GM19239 (cell line): ENCODE data around the gene MAGEB3.
"Not testable (repeated sequence)": the region's sequence is repeated elsewhere in the genome, so short reads cannot be mapped to it uniquely, and the experiment has no call there.

ENCODE experiments used
- DNase-seq: peaks from one replicate; pipeline ENCODE4 v3.0.0; 2011; ENCODE audit warnings: low spot score; ENCODE audit not compliant: insufficient read length
- FAIRE-seq: peaks from 2 replicates; lab custom pipeline; 2011; peaks lifted over from hg19 to GRCh38; lab: Jason Lieb, UNC

Gene MAGEB3, protein sequence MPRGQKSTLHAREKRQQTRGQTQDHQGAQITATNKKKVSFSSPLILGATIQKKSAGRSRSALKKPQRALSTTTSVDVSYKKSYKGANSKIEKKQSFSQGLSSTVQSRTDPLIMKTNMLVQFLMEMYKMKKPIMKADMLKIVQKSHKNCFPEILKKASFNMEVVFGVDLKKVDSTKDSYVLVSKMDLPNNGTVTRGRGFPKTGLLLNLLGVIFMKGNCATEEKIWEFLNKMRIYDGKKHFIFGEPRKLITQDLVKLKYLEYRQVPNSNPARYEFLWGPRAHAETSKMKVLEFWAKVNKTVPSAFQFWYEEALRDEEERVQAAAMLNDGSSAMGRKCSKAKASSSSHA

GRCh38 chrX:30230395-30230794 lies at the start of gene MAGEB3:
MAGEB3 (plus strand) TSS chrX:30230657; CDS start chrX:30235925, 5,268 bp downstream.
- FAIRE-seq: no peak
- no peak for DNase-seq

DNA sequence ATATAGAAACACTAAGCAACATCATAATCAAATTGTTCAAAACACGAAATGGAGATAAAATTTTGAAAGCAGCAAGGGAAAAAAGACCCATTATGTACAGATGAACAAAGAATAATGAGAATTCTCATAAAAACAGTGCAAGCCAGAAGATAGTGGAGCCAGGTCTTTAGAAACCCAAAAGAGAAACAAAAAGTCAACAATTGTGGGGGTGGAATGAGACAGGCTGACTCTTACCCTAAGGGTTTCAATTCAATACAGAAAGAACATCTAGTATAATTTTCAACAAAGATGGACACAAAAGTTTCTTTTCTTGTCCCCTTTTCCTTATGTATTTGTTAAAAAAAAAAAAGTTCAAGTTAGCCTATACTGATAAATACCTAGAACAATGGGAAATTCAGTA lies 49.1 kb upstream of the MAGEB3 start:
- FAIRE-seq: no peak
- DNase-seq: no peak

GRCh38 chrX:30183554-30183953 lies 46.9 kb upstream of the MAGEB3 start:
- FAIRE-seq: no peak
- DNase-seq: no peak

DNA sequence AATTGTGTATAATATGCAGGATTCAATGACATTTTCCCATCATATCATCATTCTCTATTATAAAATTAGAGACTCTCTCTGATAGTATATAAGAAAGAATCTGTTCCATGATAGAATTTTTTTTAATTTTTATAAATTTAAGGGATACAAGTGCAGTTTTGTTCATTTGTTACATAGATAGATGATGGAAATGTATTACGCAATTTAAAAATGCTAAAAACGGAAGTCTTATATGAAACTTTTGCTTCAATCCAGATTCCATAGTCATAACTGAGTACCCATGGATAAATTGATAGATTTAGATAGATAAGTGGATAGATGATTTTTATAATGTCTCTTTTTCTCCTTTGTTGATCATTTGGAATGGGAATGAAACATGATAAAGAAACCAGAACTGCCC lies 40.0 kb upstream of the MAGEB3 start:
- DNase-seq (no peak), FAIRE-seq (no peak)

GRCh38 chrX:30193910-30194309 lies 36.5 kb upstream of the MAGEB3 start:
- not testable (repeated sequence) for DNase-seq, FAIRE-seq

DNA sequence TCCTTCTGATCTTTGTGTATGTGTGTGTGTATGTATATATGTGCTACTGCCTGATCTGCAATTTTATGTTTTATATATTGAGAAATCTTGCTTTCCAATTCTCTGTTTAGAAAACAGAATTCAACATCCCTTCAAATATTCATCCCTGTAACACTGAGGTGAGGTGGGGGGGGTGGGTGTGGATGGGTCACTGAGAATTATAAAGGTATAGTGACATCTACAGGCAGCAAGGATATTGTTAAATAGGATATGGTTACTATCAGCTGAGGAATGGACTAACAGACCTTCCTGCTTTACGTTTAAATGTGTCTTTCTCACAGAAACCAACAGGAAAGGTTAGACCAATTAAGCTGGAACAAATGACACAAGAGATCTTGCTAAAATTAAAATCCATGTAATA lies 34.1 kb upstream of the MAGEB3 start:
- peak; percentile 80 for FAIRE-seq
- DNase-seq: no peak

DNA sequence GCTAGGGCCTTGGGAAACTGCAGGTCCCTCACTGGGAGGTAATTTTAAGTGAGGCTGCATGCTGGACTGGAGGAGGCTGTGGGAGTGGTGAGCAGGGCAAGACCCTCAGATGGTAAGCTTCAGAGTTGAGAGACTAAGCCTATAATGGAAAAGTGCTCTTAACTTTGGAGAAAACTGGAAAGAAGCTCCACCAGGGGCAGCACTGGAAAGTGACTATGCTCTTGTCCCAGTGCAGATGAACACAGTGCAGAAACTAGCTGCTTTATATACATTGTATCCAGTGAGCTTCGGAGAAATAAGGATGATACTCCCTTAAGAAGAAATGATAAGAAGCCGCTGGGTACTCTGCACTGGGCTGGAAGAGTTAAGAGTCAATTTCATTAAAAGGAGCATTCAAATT lies 18.3 kb upstream of the MAGEB3 start:
- DNase-seq (no peak), FAIRE-seq (no peak)

DNA sequence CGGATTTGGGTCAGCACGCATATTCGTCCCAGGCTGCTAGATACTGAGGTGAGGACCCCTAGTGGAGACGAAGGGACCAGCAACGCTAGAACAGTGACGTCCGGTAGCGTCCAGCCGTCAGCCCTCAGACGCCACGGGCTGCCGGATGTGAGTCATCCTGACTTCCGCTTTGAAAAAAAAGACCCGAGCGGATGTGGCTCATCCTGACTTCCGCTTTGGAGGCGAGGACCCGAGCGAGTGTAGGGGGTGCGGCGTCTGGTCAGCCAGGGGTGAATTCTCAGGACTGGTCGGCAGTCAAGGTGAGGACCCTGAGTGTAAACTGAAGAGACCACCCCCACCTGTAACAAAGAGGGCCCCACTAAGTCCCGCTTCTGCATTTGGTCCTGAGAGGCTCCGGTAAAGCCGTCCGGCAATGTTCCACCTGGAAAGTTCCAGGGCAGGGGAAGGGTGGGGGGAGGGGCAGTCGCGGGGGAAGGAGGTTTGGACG lies 15.1 kb upstream of the MAGEB3 start, which contains the start of gene MAGEB2:
TSS of gene MAGEB2 (plus strand) at position 207 of the 487 bp plus-strand sequence. CDS start 3,018 bp downstream, outside the sequence.
- DNase-seq (no peak), FAIRE-seq (no peak)

- DNase-seq: no peak
- FAIRE-seq: no peak
These were observed 13.0 kb upstream of the MAGEB3 start for GRCh38 chrX:30217465-30217864.

- no peak for FAIRE-seq
- no peak for DNase-seq
These were observed 11.1 kb upstream of the MAGEB3 start for GRCh38 chrX:30219372-30219771.

DNA sequence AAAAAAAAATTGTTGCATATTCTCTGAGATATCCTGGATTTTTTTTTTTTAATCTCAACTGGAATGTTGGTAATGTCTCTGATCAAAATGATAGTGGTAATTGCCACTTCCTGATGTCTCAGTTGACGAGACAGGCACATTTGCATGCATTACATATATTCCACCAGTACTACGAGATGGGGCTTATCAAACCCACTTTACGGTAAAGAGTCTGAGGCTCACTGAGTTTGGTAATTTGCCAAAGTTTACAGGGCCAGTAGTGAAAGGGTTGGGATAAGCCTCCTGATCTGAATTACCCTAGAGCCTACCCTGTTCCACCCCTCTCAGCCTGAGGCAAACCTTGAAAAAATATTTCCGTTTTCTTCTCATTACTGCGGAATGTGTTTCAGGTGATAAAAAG lies 9.8 kb upstream of the MAGEB3 start:
- no peak for FAIRE-seq
- no peak for DNase-seq

- FAIRE-seq (no peak), DNase-seq (no peak)
These were observed 5.9 kb upstream of the MAGEB3 start for GRCh38 chrX:30224536-30224935.

DNA sequence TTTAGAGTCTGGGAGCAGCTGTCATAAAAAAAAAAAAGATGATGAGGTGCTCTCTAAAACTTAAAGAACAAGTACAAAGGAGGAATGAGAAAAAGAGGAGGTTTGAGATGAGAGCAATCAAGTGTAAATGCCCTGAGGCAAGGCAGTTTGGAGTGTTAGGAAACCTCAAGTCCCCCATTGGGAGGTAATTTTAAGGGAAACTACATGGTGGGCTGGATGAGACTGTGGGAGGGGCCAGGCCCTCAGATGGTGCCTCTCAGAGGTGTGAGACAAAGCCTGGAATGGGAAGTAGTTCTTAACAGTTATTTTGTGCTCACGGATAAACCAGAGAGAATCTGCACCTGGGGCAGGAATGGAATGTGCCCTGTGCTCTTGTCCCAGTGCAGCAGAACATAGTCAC lies 1.9 kb upstream of the MAGEB3 start:
- DNase-seq (no peak), FAIRE-seq (no peak)

DNA sequence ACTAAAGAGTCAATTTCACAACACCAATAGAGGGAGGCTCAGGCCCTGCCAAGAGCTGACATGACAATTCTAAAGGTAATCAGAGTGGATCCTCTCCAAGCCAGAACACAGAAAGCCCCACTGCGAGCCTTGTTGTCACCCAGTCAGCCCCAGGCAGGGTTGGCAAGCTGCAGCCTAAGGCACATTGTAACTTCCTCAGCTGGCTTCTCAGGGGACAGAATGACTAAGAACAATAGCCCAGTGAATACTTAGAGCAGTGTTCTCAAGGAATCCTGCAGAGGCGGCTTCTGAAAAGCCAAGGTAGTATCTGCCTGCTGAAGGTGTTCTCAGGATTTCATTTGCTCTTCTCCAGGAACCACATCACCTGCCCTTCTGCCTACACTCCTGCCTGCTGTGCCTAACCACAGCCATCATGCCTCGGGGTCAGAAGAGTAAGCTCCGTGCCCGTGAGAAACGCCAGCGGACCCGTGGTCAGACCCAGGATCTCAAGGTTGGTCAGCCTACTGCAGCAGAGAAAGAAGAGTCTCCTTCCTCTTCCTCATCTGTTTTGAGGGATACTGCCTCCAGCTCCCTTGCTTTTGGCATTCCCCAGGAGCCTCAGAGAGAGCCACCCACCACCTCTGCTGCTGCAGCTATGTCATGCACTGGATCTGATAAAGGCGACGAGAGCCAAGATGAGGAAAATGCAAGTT lies 11.4 kb downstream of the MAGEB3 start, which contains the start of gene MAGEB4:
TSS of gene MAGEB4 (plus strand) at position 277 of the 692 bp plus-strand sequence. CDS start at position 413, 136 bp downstream.
- FAIRE-seq (no peak), DNase-seq (no peak)

GRCh38 chrX:30246769-30247489 lies 16.5 kb downstream of the MAGEB3 start, which contains the start of gene MAGEB1:
MAGEB1 (plus strand) TSS chrX:30247146; CDS start chrX:30250494, 3,348 bp downstream.
- DNase-seq: no peak
- no peak for FAIRE-seq

GRCh38 chrX:30248854-30249253 lies 18.4 kb downstream of the MAGEB3 start:
- DNase-seq: no peak
- FAIRE-seq: no peak

- DNase-seq: no peak
- no peak for FAIRE-seq
These were observed 22.8 kb downstream of the MAGEB3 start for GRCh38 chrX:30253257-30253656.

DNA sequence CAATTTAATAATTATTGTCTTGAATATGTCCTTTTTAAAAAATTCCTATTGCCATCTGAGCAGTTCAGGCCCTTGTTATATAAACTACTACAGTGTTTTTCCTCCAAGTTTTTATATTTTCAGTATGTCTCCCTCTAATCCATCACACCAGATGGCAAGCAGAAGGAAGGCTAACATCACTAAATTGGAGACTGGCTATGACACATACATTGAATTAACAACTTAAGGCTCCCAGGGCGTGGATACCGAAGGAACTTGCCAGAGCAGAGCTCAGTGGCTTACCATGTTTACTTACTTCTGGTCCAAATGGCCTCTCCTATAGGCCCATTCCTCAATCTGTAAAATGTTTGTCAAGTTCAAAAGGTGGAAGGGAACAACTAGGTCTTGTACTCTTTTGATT lies 29.5 kb downstream of the MAGEB3 start:
- FAIRE-seq (no peak), DNase-seq (no peak)

DNA sequence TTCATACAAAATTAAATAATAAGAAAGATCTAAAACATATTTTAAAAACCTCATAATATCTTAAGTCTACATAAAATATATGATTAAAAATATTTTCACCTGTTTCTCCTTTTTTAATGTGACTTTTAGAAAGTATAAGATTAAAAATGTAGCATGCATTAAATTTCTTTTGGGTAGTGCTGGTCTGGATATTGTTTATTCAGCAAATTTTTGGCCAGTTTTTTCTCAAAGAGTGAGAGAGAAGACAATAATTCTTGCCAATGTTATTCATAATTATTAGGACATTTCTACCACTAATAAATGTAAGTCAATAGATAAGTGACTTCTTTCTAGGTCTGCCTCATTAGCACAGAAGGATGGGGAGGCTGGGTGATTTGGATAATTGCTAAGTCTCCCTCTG lies 30.6 kb downstream of the MAGEB3 start:
- DNase-seq: no peak
- FAIRE-seq: no peak

GRCh38 chrX:30262763-30263162 lies 32.3 kb downstream of the MAGEB3 start:
- no peak for FAIRE-seq
- DNase-seq: no peak

DNA sequence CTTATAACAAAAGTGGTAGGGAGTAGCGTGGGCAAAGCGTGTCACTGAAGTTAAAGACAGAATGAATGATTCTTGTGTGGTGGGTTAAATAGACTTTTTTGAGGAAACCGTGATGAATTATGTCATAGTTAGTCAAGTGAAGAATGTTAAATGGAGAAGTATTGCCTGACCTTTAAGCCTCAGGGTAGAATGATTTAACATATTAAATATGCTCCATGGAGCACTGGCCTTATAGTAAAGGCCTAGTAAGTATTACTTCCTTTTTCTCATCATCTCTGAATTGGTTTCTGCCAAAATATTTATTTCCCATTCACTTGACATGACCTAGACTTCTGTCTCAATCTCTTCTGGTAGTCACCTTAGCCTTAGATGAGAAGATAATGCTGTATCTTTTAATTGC lies 40.2 kb downstream of the MAGEB3 start:
- DNase-seq: no peak
- FAIRE-seq: no peak
